ENCODE data around the gene HELZ.

The HELZ gene

DNA sequence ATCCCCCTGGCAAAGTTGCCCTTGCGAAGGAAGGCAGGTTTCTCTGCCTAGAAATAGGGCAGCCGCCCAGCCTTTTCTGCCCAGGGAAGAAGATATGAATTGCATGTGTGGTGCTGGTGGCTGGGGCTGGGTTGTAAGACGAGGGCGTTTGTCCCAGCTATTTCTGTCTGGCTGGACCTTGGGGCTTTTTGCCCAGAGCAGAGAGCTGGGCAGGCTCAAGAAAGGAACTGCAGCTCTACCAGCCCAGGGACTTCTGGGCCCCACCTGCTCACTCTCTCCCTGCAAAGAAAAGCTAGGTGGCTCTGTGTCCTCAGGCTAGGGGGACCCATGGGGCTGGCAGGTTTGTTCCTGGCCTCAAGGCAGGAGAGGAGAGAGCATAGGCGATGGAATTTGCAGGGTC, 200.1 kb downstream of the HELZ start:
- TF ChIP-seq, protein P1, sequence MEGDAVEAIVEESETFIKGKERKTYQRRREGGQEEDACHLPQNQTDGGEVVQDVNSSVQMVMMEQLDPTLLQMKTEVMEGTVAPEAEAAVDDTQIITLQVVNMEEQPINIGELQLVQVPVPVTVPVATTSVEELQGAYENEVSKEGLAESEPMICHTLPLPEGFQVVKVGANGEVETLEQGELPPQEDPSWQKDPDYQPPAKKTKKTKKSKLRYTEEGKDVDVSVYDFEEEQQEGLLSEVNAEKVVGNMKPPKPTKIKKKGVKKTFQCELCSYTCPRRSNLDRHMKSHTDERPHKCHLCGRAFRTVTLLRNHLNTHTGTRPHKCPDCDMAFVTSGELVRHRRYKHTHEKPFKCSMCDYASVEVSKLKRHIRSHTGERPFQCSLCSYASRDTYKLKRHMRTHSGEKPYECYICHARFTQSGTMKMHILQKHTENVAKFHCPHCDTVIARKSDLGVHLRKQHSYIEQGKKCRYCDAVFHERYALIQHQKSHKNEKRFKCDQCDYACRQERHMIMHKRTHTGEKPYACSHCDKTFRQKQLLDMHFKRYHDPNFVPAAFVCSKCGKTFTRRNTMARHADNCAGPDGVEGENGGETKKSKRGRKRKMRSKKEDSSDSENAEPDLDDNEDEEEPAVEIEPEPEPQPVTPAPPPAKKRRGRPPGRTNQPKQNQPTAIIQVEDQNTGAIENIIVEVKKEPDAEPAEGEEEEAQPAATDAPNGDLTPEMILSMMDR (IDR thresholded peaks at IDR 0.05): no peak

DNA sequence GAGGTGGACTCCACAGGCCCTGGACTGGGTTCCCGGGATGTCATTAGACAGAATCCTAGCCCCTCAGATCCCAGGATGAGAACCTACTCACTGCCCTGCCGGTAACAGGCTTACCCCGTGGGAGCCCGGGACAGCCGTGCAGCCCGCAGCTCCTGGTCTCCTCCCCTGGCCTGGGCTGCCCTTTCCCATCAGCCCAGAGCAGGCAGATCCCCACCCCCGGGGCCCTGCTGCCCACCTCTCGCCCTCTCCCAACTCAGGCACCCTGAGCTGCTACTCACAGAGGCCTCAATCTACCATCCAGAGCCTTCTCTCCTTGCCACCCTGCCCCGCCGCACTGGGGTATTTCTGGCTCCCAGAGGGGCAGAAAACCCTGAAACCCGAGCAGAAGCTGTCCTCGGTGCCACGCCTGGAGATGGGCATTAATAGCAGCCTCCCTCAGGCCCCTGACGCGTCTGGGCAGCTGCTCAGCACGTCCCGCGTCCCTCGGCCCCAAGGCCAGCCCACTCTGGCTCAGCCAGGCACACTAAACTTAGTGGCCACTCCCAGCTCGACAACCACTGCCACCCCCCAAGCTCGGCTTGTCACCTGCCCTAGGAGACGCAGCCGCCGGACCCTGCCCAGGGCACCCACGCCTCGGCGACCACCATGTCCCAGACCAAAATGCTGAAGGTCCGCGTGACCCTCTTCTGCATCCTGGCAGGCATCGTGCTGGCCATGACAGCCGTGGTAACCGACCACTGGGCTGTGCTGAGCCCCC, 200.8 kb downstream of the HELZ start, which contains the start of gene CACNG1:
Gene CACNG1, plus strand, starts transcription at position 539 of the 757 bp plus-strand sequence. Its CDS starts 107 bp downstream, at position 646.
- TF ChIP-seq, protein P1 (IDR thresholded peaks at IDR 0.05): no peak

DNA sequence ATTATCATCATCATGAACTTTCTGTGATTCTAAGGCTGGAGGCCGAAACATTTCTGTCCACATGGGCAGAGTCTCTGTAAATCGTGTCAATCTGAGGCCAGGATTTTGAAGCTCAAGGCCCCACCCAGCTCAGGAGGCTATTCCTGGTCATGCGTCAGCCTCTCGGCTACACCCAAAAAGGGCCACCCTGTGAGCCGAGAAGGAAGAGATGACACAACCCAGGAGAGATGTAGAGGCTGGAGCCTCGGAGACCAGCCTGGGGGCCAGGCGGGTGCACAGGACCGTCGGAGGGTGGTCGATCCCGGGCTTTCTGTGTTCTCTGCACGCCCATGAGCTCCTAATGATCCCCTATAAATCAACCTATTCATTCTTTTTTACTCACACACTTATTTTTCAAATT, 201.7 kb downstream of the HELZ start:
- TF ChIP-seq, protein P1 (IDR thresholded peaks at IDR 0.05): no peak

DNA sequence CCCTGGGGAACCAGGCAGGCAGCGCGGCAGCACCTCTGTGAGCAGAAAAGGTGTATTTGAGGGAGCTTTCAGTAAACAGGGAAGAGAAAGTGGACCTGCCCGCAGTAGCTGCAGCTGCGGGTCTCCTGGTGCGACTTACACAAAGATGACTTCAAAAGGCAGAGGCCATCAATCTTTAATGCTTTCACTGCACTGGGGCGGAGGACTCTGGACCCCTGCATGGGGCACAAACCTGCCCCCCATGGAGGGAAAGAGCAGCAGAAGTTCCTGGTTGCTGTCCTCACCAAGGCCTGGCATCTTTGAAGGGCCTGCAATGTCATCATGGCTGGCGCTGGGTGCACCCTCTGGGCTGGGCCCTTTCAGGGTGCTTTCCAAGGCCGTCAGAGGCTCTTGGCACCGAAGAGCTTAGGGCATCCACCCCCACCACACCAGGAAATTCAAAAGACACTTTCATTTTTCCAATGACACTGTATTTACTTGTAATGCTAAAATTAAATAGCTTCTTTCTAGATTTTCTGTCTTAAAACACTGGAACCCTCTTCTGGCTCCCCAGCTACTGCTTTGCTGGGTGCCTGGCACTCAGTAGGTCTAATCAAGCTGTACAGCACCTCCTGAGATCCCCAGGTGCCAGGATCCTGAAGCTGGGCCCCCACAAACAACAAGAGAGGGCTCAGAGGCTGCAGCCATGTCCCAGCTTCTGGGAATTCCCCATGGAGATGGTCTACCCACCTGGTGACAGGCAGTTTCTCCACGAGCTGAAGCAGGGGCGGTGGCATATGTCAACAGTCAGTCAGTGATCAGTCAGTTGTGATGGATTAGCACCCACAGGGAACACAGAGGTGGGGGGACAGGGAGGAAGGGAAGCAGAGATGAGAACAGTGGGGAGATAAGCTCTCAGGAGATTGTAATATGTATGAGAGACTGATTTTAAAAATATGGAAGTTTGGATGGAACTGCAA, 202.8 kb downstream of the HELZ start:
- TF ChIP-seq, protein P1 (IDR thresholded peaks at IDR 0.05): no peak

DNA sequence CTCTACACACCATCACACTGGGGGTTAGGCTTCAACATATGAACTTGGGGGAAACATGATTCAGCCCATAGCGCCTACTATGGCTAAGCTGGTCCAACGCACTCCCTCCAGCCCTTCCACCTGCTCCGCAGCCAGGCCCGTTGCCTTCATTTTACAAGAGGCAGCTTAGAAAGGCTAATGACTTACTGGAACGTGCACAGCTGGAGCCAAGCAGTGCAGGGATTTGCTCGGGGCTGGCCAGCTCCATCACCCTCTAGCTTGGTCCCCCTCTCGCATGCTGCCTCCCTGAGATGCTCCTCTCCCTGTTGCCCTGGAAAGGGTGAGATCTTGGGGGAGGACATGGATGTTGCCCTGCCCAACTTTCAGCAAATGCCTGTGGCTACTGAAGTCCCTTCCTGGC, 203.5 kb downstream of the HELZ start:
- TF ChIP-seq, protein P1 (IDR thresholded peaks at IDR 0.05): no peak

DNA sequence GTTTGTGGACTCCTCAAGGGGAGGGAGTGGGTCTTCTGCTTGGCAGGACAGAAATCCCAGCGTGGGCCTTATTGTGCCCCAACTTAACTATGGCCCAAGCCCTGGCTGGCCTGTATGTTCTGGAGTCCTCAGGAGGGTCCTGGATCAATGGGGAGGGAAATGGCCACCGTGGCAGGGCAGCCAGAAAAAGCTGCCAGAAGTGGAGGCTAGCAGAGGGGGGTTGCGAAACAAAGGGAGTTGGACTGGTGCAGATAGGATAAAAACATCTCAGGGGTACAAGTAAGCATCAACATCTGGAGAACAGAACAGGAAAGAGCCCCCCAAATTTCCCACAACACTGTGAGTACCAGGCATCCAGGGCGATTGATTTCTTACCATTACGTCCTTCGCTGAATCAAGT, 204.3 kb downstream of the HELZ start:
- TF ChIP-seq, protein P1 (IDR thresholded peaks at IDR 0.05): no peak

DNA sequence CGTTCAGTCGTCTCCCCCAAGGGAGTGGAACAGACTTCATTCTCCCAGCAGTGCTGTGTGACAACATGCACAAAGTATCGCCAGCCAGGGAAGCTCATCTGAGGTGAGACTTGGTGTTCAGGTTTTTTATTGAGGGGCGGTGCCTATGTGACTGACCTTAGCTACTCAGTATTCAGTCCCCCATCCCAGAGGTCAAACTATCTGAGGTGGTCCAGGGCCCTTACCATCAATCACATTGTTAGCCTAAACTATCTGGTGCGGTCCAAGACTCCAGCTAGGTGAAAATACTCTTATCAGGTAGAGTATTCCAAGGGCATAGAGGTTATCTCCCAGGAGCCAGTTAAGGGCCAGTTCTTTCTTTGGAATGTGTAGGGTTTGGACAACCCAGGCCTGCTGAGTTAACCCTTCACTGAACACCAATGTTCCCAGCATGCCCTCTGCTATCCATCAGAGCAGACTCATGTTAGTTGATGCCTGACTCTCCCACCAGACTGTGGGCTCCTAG, 206.1 kb downstream of the HELZ start:
- TF ChIP-seq, protein P1 (IDR thresholded peaks at IDR 0.05): no peak
